Retinal pigment epithelial cell (primary cell): ENCODE measurements around the gene ADAMTS19.

Experiments used
- DNase-seq: peaks from one replicate; pipeline ENCODE4 v3.0.0-alpha.2; 2010; ENCODE audit warnings: low read depth
- H3K4me3 ChIP-seq: 2 replicates; pipeline ENCODE4 v1.5.1; 2011; ENCODE audit warnings: mild to moderate bottlenecking, low read length, control low read depth, moderate library complexity
- CTCF ChIP-seq: conservative IDR thresholded peaks from 2 replicates; pipeline ENCODE4 v1.5.1; 2011; ENCODE audit warnings: low read depth, low read length, control low read depth, inconsistent platforms

The ADAMTS19 gene

GRCh38 chr5:129448654-129449053, 11.4 kb upstream of the ADAMTS19 start:
- no peak for TF ChIP-seq CTCF
- DNase-seq = no peak
- no peak overlapping the region for H3K4me3 ChIP-seq

GRCh38 chr5:129454461-129454860, 5.6 kb upstream of the ADAMTS19 start:
- DNase-seq = no peak
- no peak overlapping the region for H3K4me3 ChIP-seq
- no peak for TF ChIP-seq CTCF

- no peak for DNase-seq
- no peak for TF ChIP-seq CTCF
- peak overlapping the region; percentile 43 for H3K4me3 ChIP-seq
Measured at GRCh38 chr5:129459450-129459776, 685 bp upstream of the ADAMTS19 start.

- TF ChIP-seq CTCF = no peak
- peak overlapping the region; percentile 70 for H3K4me3 ChIP-seq
- DNase-seq = no peak
Measured at GRCh38 chr5:129460672-129460935, 506 bp downstream of the ADAMTS19 start.

- H3K4me3 ChIP-seq = peak overlapping the region; percentile 70
- DNase-seq = no peak
- TF ChIP-seq CTCF = peak; percentile 60
Measured at GRCh38 chr5:129460936-129461710, 1.0 kb downstream of the ADAMTS19 start.

GRCh38 chr5:129461711-129462332, 1.7 kb downstream of the ADAMTS19 start:
- DNase-seq = no peak
- peak overlapping the region; percentile 70 for H3K4me3 ChIP-seq
- no peak for TF ChIP-seq CTCF

- TF ChIP-seq CTCF = no peak
- H3K4me3 ChIP-seq = no peak overlapping the region
- no peak for DNase-seq
Measured at GRCh38 chr5:129465776-129466344, 5.8 kb downstream of the ADAMTS19 start.
